Activated CD4-positive, alpha-beta T cell treated with anti-CD3 and anti-CD28 coated beads for 36 hours (primary cell): ENCODE data around the gene HINFP. TPM values are rescaled to one million over a fixed set of nuclear protein-coding genes. Genes with fewer than 3 reads are reported as not detected.
A peak's percentile ranks its signal among the peaks of the same experiment; 100 is the strongest.
"Not testable (repeated sequence)": the region's sequence is repeated elsewhere in the genome, so short reads cannot be mapped to it uniquely, and the experiment has no call there.

Experiments used
- ATAC-seq: fragments of 200-7000 bp; cut with Tn5 transposase; one replicate; pipeline ENCODE4 v1.10.0; 2021; ENCODE audit warnings: mild to moderate bottlenecking, moderate library complexity
- CTCF ChIA-PET: fragments of 350-600 bp; sonication (Branson Sonifier 250); formaldehyde crosslinking; loops from one replicate; lab custom pipeline; 2021; ENCODE audit warnings: antibody characterized with exemption; lab: Charles Lee
- POLR2A ChIA-PET: fragments of 350-600 bp; sonication (Branson Sonifier 250); formaldehyde crosslinking; loops from one replicate; lab custom pipeline; 2021; ENCODE audit warnings: antibody characterized with exemption, inconsistent platforms; lab: Charles Lee
- DNase-seq: peaks from one replicate; pipeline ENCODE4 v3.0.0-alpha.2; 2020
- H3K27ac Mint-ChIP-seq: one replicate; pipeline ENCODE4 v1.8.0; 2021; ENCODE audit warnings: mixed read lengths
- H3K27me3 Mint-ChIP-seq: one replicate; pipeline ENCODE4 v1.8.0; 2021; ENCODE audit warnings: mixed read lengths
- H3K36me3 Mint-ChIP-seq: one replicate; pipeline ENCODE4 v1.8.0; 2021; ENCODE audit warnings: low read depth, mixed read lengths
- H3K4me1 Mint-ChIP-seq: one replicate; pipeline ENCODE4 v1.8.0; 2021; ENCODE audit warnings: mixed read lengths
- H3K4me3 Mint-ChIP-seq: one replicate; pipeline ENCODE4 v1.8.0; 2021; ENCODE audit warnings: mild to moderate bottlenecking, moderate library complexity, mixed read lengths
- H3K9me3 Mint-ChIP-seq: one replicate; pipeline ENCODE4 v1.8.0; 2021; ENCODE audit warnings: low read depth, mixed read lengths
- intact Hi-C, 2 experiments: fragments of 100-400 bp; cut with DNase I in 1 of 2; cut with micrococcal nuclease in 1 of 2; formaldehyde crosslinking; loops; one replicate each; pipeline versions ENCODE4 v1.14.2 to v1.15.1; 2022 to 2024; cut with DNase I, micrococcal nuclease
- total RNA-seq, 2 experiments: library from RNA; stranded (reverse); gene quantifications; one replicate each; pipeline ENCODE4 v1.2.3, GENCODE V29; 2021

The HINFP gene
- total RNA-seq, 2 experiments from 2014 or later = 24.0 to 27.2 TPM

- no peaks in the 10 kb centered on the region for H3K9me3 Mint-ChIP-seq
- no peak for DNase-seq
- H3K4me1 Mint-ChIP-seq = peaks cover 34% of the 10 kb centered on the region
- no peaks in the 10 kb centered on the region for H3K27me3 Mint-ChIP-seq
- ChIA-PET CTCF (interaction anchor here (1.4 kb wide), 1 partner anchor 207 kb away, joined by 4 read pairs; no protein-coding TSS in a partner anchor), POLR2A (no interaction called here)
- peaks cover 37% of the 10 kb centered on the region for H3K36me3 Mint-ChIP-seq
- intact Hi-C loops = no loop called here
- no peak for ATAC-seq
- peak overlapping the region; percentile 10 for H3K27ac Mint-ChIP-seq
- no peak overlapping the region for H3K4me3 Mint-ChIP-seq
Measured at GRCh38 chr11:119117004-119117706, 4.2 kb upstream of the HINFP start.

- Mint-ChIP-seq H3K4me3 (no peak overlapping the region), H3K27me3 (no peaks in the 10 kb centered on the region), H3K36me3 (peaks cover 38% of the 10 kb centered on the region), H3K4me1 (peaks cover 43% of the 10 kb centered on the region), H3K9me3 (no peaks in the 10 kb centered on the region), H3K27ac (no peak overlapping the region)
- DNase-seq (no peak), ATAC-seq (no peak)
- CTCF ChIA-PET = interaction anchor here (1.0 kb wide), 1 partner anchor 88 kb away, joined by 4 read pairs; the partner anchor contains the start of gene SLC37A4
- POLR2A ChIA-PET = no interaction called here
- intact Hi-C loops = no loop called here
Measured at GRCh38 chr11:119118227-119118626, 3.2 kb upstream of the HINFP start.

GRCh38 chr11:119118946-119119345 is 2.4 kb upstream of the HINFP start:
- no peaks in the 10 kb centered on the region for H3K27me3 Mint-ChIP-seq
- DNase-seq (no peak), ATAC-seq (no peak)
- POLR2A ChIA-PET = interaction anchor here (0.8 kb wide), 1 partner anchor 52 kb away, joined by 3 read pairs; the partner anchor contains the start of gene VPS11
- no peak overlapping the region for H3K4me3 Mint-ChIP-seq
- CTCF ChIA-PET = interaction anchor here (0.9 to 1.0 kb wide), 2 partner anchors 48 to 89 kb away, joined by 3 to 4 read pairs; partner anchors contain the start of gene SLC37A4
- H3K36me3 Mint-ChIP-seq = peaks cover 39% of the 10 kb centered on the region
- intact Hi-C loops = no loop called here
- peaks cover 41% of the 10 kb centered on the region for H3K4me1 Mint-ChIP-seq
- H3K9me3 Mint-ChIP-seq = no peaks in the 10 kb centered on the region
- H3K27ac Mint-ChIP-seq = no peak overlapping the region

GRCh38 chr11:119120639-119121007 is 757 bp upstream of the HINFP start:
- no peaks in the 10 kb centered on the region for H3K27me3 Mint-ChIP-seq
- intact Hi-C loops = loop anchor here (1.0 to 5.0 kb wide), 16 partner anchors 13 to 214 kb away; partner anchors contain the start of genes C2CD2L (in 2 of the 2), CBL (in 2 of the 2), HYOU1 (in 2 of the 2) and NLRX1 (in 2 of the 2)
- H3K36me3 Mint-ChIP-seq = peaks cover 34% of the 10 kb centered on the region
- no peaks in the 10 kb centered on the region for H3K9me3 Mint-ChIP-seq
- CTCF ChIA-PET = interaction anchor here (0.8 to 1.5 kb wide), 4 partner anchors 14 to 152 kb away, joined by 3 to 6 read pairs (median 4); partner anchors contain the start of gene C2CD2L
- POLR2A ChIA-PET = interaction anchor here (1.4 to 1.8 kb wide), 3 partner anchors 13 to 35 kb away, joined by 4 to 12 read pairs (median 10); partner anchors contain the start of genes C2CD2L and DPAGT1
- H3K4me3 Mint-ChIP-seq = peak overlapping the region; percentile 94
- ATAC-seq (no peak), DNase-seq (no peak)
- H3K4me1 Mint-ChIP-seq = peaks cover 30% of the 10 kb centered on the region
- peak overlapping the region; percentile 91 for H3K27ac Mint-ChIP-seq

- Mint-ChIP-seq H3K4me1 (peaks cover 28% of the 10 kb centered on the region), H3K27me3 (no peaks in the 10 kb centered on the region), H3K9me3 (no peaks in the 10 kb centered on the region), H3K27ac (peak overlapping the region; percentile 87), H3K4me3 (peak overlapping the region; percentile 94), H3K36me3 (peaks cover 26% of the 10 kb centered on the region)
- intact Hi-C loops = loop anchor here (1.0 to 5.0 kb wide), 16 partner anchors 14 to 213 kb away; partner anchors contain the start of genes C2CD2L (in 2 of the 2), CBL (in 2 of the 2), HYOU1 (in 2 of the 2) and NLRX1 (in 2 of the 2)
- CTCF ChIA-PET = interaction anchor here (0.8 to 1.5 kb wide), 4 partner anchors 19 to 84 kb away, joined by 3 to 9 read pairs (median 4); partner anchors contain the start of genes CBL and DPAGT1
- POLR2A ChIA-PET = interaction anchor here (0.5 to 1.8 kb wide), 10 partner anchors 9 to 181 kb away, joined by 3 to 12 read pairs (median 4); partner anchors contain the start of genes C2CD2L, DPAGT1 and HMBS
- no peak for DNase-seq
- peak; percentile 0 for ATAC-seq
Measured at GRCh38 chr11:119121811-119122124, 388 bp downstream of the HINFP start.

- DNase-seq (no peak), ATAC-seq (no peak)
- intact Hi-C loops = loop anchor here in 1 of 2 experiments (5.0 kb wide), 2 partner anchors 71 to 156 kb away; no protein-coding TSS in a partner anchor
- Mint-ChIP-seq H3K4me1 (peaks cover 28% of the 10 kb centered on the region), H3K27ac (no peak overlapping the region), H3K9me3 (no peaks in the 10 kb centered on the region), H3K4me3 (no peak overlapping the region), H3K36me3 (peaks cover 27% of the 10 kb centered on the region), H3K27me3 (no peaks in the 10 kb centered on the region)
- ChIA-PET POLR2A (no interaction called here), CTCF (interaction anchor here (0.6 to 0.7 kb wide), 2 partner anchors 15 to 603 kb away, joined by 3 read pairs; partner anchors contain the start of gene NECTIN1)
Measured at GRCh38 chr11:119125821-119126220, 4.4 kb downstream of the HINFP start.

- H3K4me1 Mint-ChIP-seq = peaks cover 25% of the 10 kb centered on the region
- no peaks in the 10 kb centered on the region for H3K27me3 Mint-ChIP-seq
- peaks cover 32% of the 10 kb centered on the region for H3K36me3 Mint-ChIP-seq
- H3K27ac Mint-ChIP-seq = peak overlapping the region; percentile 70
- H3K9me3 Mint-ChIP-seq = no peaks in the 10 kb centered on the region
- ATAC-seq = no peak
- POLR2A ChIA-PET = interaction anchor here (0.6 kb wide), 1 partner anchor 42 kb away, joined by 3 read pairs; the partner anchor contains the start of gene HMBS
- DNase-seq = no peak
- CTCF ChIA-PET = no interaction called here
- intact Hi-C loops = loop anchor here in 1 of 2 experiments (5.0 kb wide), 2 partner anchors 71 to 156 kb away; no protein-coding TSS in a partner anchor
- H3K4me3 Mint-ChIP-seq = no peak overlapping the region
Measured at GRCh38 chr11:119126675-119127268, 5.4 kb downstream of the HINFP start.

- Mint-ChIP-seq H3K4me3 (no peak overlapping the region), H3K4me1 (peaks cover 10% of the 10 kb centered on the region), H3K27me3 (no peaks in the 10 kb centered on the region), H3K36me3 (peaks cover 33% of the 10 kb centered on the region), H3K27ac (no peak overlapping the region), H3K9me3 (no peaks in the 10 kb centered on the region)
- POLR2A ChIA-PET = no interaction called here
- DNase-seq = no peak
- no peak for ATAC-seq
- intact Hi-C loops = no loop called here
- CTCF ChIA-PET = interaction anchor here (0.6 kb wide), 1 partner anchor 24 kb away, joined by 4 read pairs; the partner anchor contains the start of gene C2CD2L
Measured at GRCh38 chr11:119130662-119131061, 9.3 kb downstream of the HINFP start.

- Mint-ChIP-seq H3K27me3 (peaks cover 6% of the 10 kb centered on the region), H3K9me3 (no peaks in the 10 kb centered on the region), H3K27ac (no peak overlapping the region), H3K4me3 (no peak overlapping the region), H3K4me1 (peaks cover 2% of the 10 kb centered on the region), H3K36me3 (peaks cover 25% of the 10 kb centered on the region)
- CTCF ChIA-PET = interaction anchor here (0.6 to 1.3 kb wide), 6 partner anchors 17 to 264 kb away, joined by 3 to 5 read pairs (median 3); partner anchors contain the start of gene C2CD2L
- intact Hi-C loops = no loop called here
- POLR2A ChIA-PET = no interaction called here
- DNase-seq (peak; percentile 37), ATAC-seq (peak; percentile 60)
Measured at GRCh38 chr11:119134389-119134978, 13.1 kb downstream of the HINFP start.

- CTCF ChIA-PET = interaction anchor here (1.0 kb wide), 1 partner anchor 9 kb away, joined by 3 read pairs; no protein-coding TSS in a partner anchor
- H3K4me3 Mint-ChIP-seq, ATAC-seq, H3K36me3 Mint-ChIP-seq, H3K27ac Mint-ChIP-seq, H3K4me1 Mint-ChIP-seq, intact Hi-C loops, H3K9me3 Mint-ChIP-seq, POLR2A ChIA-PET, DNase-seq: not testable (repeated sequence)
- peaks cover 15% of the 10 kb centered on the region for H3K27me3 Mint-ChIP-seq
Measured at GRCh38 chr11:119139276-119139675, 17.9 kb downstream of the HINFP start.
